DOHH2 (cell line): Measurements from ENCODE around the gene KCTD16.

Experiments used
- CTCF ChIP-seq: fragments of 200-600 bp; sonication (generic); IDR thresholded peaks from one replicate; pipeline ENCODE4 v1.5.1; 2014; ENCODE audit warnings: antibody characterized with exemption, mild to moderate bottlenecking, low read depth, low read length; ENCODE audit not compliant: poor library complexity, severe bottlenecking
- EZH2phosphoT487 ChIP-seq: fragments of 200-600 bp; sonication (generic); IDR thresholded peaks from 2 replicates; pipeline ENCODE4 v1.6.1; 2017; ENCODE audit warnings: borderline replicate concordance, mild to moderate bottlenecking, antibody characterized with exemption, low read length, moderate library complexity, mixed read lengths

GRCh38 chr5:144510845-144511579, 340.3 kb downstream of the KCTD16 start:
- no peak for TF ChIP-seq CTCF
- no peak for TF ChIP-seq EZH2phosphoT487
